Epithelial cell of alveolus of lung (primary cell): ENCODE data around the gene CHAF1A. TPM values are rescaled to one million over a fixed set of nuclear protein-coding genes. Genes with fewer than 3 reads are reported as not detected.

Experiments used
- total RNA-seq: library from RNA; depleted of rRNA; stranded (reverse); fragments of >200 nt; gene quantifications from 2 replicates; pipeline ENCODE4 v1.2.1, GENCODE V29; 2015

The CHAF1A gene
- 9.7 and 15.5 TPM in 2 replicates for total RNA-seq

GRCh38 chr19:4402171-4403004 is at the start of gene CHAF1A:
TSS of gene CHAF1A (plus strand) at chr19:4402640. CDS start at chr19:4402763, 123 bp downstream.

GRCh38 chr19:4400135-4400936 is 2.1 kb upstream of the CHAF1A start, which contains the start of gene SH3GL1:
TSS of gene SH3GL1 (minus strand) at chr19:4400547. CDS start at chr19:4400368, 179 bp downstream.

GRCh38 chr19:4457654-4458395 is 55.4 kb downstream of the CHAF1A start, which contains the start of gene UBXN6:
TSS of gene UBXN6 (minus strand) at chr19:4457794. CDS start at chr19:4457697, 97 bp downstream.

GRCh38 chr19:4472174-4472974 is 69.9 kb downstream of the CHAF1A start, which contains the start of gene HDGFL2:
TSS of gene HDGFL2 (plus strand) at chr19:4472297. CDS start at chr19:4472351, 54 bp downstream.

Other genes starting within 250 kb of the CHAF1A start
- not detected in 2 replicates for gene CREB3L3, start 249.0 kb upstream of the CHAF1A start, total RNA-seq
- gene SIRT6, start 220.1 kb upstream of the CHAF1A start, total RNA-seq: 24.6 and 29.1 TPM in 2 replicates
- 1.4 TPM in 1 of 2 replicates, not detected in the other for gene ANKRD24, start 220.0 kb upstream of the CHAF1A start, total RNA-seq
- 0.39 TPM in 1 of 2 replicates, not detected in the other for gene EBI3, start 173.1 kb upstream of the CHAF1A start, total RNA-seq
- 21.5 and 24.9 TPM in 2 replicates for gene YJU2, start 155.6 kb upstream of the CHAF1A start, total RNA-seq
- 2.2 TPM in 1 of 2 replicates, not detected in the other for gene SHD, start 123.4 kb upstream of the CHAF1A start, total RNA-seq
- not detected in 2 replicates for gene TMIGD2, start 100.3 kb upstream of the CHAF1A start, total RNA-seq
- gene FSD1, start 98.0 kb upstream of the CHAF1A start, total RNA-seq: 21.2 and 30.5 TPM in 2 replicates
- 3.0 and 7.1 TPM in 2 replicates for gene STAP2, start 63.8 kb upstream of the CHAF1A start, total RNA-seq
- gene MPND, start 59.1 kb upstream of the CHAF1A start, total RNA-seq: 2.7 and 4.3 TPM in 2 replicates
- 89.3 and 117 TPM in 2 replicates for gene SH3GL1, start 2.1 kb upstream of the CHAF1A start, total RNA-seq
- gene UBXN6, start 55.2 kb downstream of the CHAF1A start, total RNA-seq: 67.9 and 82.5 TPM in 2 replicates
- 75.5 and 86.1 TPM in 2 replicates for gene HDGFL2, start 69.7 kb downstream of the CHAF1A start, total RNA-seq
- gene PLIN4, start 115.8 kb downstream of the CHAF1A start, total RNA-seq: under 0.01 and 0.96 TPM in 2 replicates
- gene PLIN5, start 132.6 kb downstream of the CHAF1A start, total RNA-seq: not detected in 2 replicates
- under 0.01 and 0.88 TPM in 2 replicates for gene LRG1, start 137.4 kb downstream of the CHAF1A start, total RNA-seq
- 1.7 and 7.7 TPM in 2 replicates for gene SEMA6B, start 157.0 kb downstream of the CHAF1A start, total RNA-seq
- gene TNFAIP8L1, start 236.9 kb downstream of the CHAF1A start, total RNA-seq: 3.9 and 4.6 TPM in 2 replicates